Neural cell (in vitro differentiated cells): ENCODE measurements around the gene CFAP100. TPM values are rescaled to one million over a fixed set of nuclear protein-coding genes. Genes with fewer than 3 reads are reported as not detected.
A peak's percentile ranks its signal among the peaks of the same experiment; 100 is the strongest.

ENCODE experiments used
- H2AFZ ChIP-seq: fragments of 200-600, 300-800 bp; sonication (generic), shearing (Covaris generic); 2 replicates; pipeline ENCODE4 v1.6.0; 2014; ENCODE audit warnings: low read depth, mild to moderate bottlenecking, antibody characterized with exemption, low read length, moderate library complexity
- H3F3A ChIP-seq: fragments of 200-600 bp; shearing (Covaris generic); 2 replicates; pipeline ENCODE4 v1.6.1; 2016; ENCODE audit warnings: mild to moderate bottlenecking, moderate library complexity, mixed read lengths, antibody characterized with exemption, low read length; ENCODE audit not compliant: insufficient read depth, poor library complexity, severe bottlenecking
- H3K27ac ChIP-seq: fragments of 200-600, 300-800 bp; sonication (generic), shearing (Covaris generic); 2 replicates; pipeline ENCODE4 v1.5.1; 2014; ENCODE audit warnings: mild to moderate bottlenecking, low read length, moderate library complexity
- H3K27me3 ChIP-seq: fragments of 300-800, 200-600 bp; sonication (generic), shearing (Covaris generic); 2 replicates; pipeline ENCODE4 v1.6.0; 2014; ENCODE audit warnings: mild to moderate bottlenecking, low read depth, low read length, moderate library complexity; ENCODE audit not compliant: insufficient read depth
- H3K36me3 ChIP-seq: fragments of 300-800, 200-600 bp; sonication (generic), shearing (Covaris generic); 2 replicates; pipeline ENCODE4 v1.5.1; 2014; ENCODE audit warnings: mild to moderate bottlenecking, antibody characterized with exemption, low read length, moderate library complexity; ENCODE audit not compliant: insufficient read depth
- H3K4me2 ChIP-seq: fragments of 300-800, 200-600 bp; sonication (generic), shearing (Covaris generic); 2 replicates; pipeline ENCODE4 v1.6.0; 2014; ENCODE audit warnings: mild to moderate bottlenecking, low read length
- H3K4me3 ChIP-seq: fragments of 300-800, 200-600 bp; sonication (generic), shearing (Covaris generic); 2 replicates; pipeline ENCODE4 v1.5.1; 2014; ENCODE audit warnings: mild to moderate bottlenecking, low read length, moderate library complexity
- H3K79me2 ChIP-seq: fragments of 200-600 bp; shearing (Covaris generic); replicated peaks from 2 replicates; pipeline ENCODE4 v1.6.0; 2014; ENCODE audit warnings: mild to moderate bottlenecking, low read length, moderate library complexity; ENCODE audit not compliant: insufficient read depth
- H3K9ac ChIP-seq: fragments of 300-800, 200-600 bp; sonication (generic), shearing (Covaris generic); 2 replicates; pipeline ENCODE4 v1.6.1; 2016; ENCODE audit warnings: mild to moderate bottlenecking, low read length, mixed read lengths
- H3K9me2 ChIP-seq: fragments of 200-600 bp; shearing (Covaris generic); 2 replicates; pipeline ENCODE4 v1.6.1; 2016; ENCODE audit warnings: mild to moderate bottlenecking, low read length, mixed read lengths; ENCODE audit not compliant: insufficient read depth
- H3K9me3 ChIP-seq: fragments of 200-600, 300-800 bp; sonication (generic), shearing (Covaris generic); 2 replicates; pipeline ENCODE4 v1.6.1; 2016; ENCODE audit warnings: mild to moderate bottlenecking, mixed run types, low read length, moderate library complexity, mixed read lengths
- H4K20me1 ChIP-seq: fragments of 200-600 bp; shearing (Covaris generic); 2 replicates; pipeline ENCODE4 v1.6.1; 2016; ENCODE audit warnings: mild to moderate bottlenecking, mixed run types; ENCODE audit not compliant: insufficient read depth
- EP300 ChIP-seq: fragments of 450-650 bp; conservative IDR thresholded peaks from 2 replicates; pipeline ENCODE4 v1.6.1; 2014; ENCODE audit warnings: antibody characterized with exemption, mild to moderate bottlenecking, moderate library complexity; ENCODE audit not compliant: poor library complexity, severe bottlenecking
- MXI1 ChIP-seq: fragments of 450-650 bp; conservative IDR thresholded peaks from 2 replicates; pipeline ENCODE4 v1.6.1; 2014; ENCODE audit warnings: antibody characterized with exemption, mild to moderate bottlenecking; ENCODE audit not compliant: poor library complexity, severe bottlenecking
- POLR2AphosphoS5 ChIP-seq: IDR thresholded peaks from 2 replicates; pipeline ENCODE4 v1.6.1; 2012
- RAD21 ChIP-seq: fragments of 450-650 bp; conservative IDR thresholded peaks from 2 replicates; pipeline ENCODE4 v1.6.1; 2014; ENCODE audit warnings: antibody characterized with exemption, mild to moderate bottlenecking, moderate library complexity
- SMC3 ChIP-seq: fragments of 450-650 bp; conservative IDR thresholded peaks from 2 replicates; pipeline ENCODE4 v1.6.1; 2014; ENCODE audit warnings: antibody characterized with exemption, mild to moderate bottlenecking, moderate library complexity; ENCODE audit not compliant: poor library complexity
- TAF1 ChIP-seq: IDR thresholded peaks from 2 replicates; pipeline ENCODE4 v1.6.1; 2012; ENCODE audit warnings: low read depth
- polyA plus RNA-seq: library from polyadenylated mRNA; depleted of rRNA; stranded (reverse); fragments of >200 nt; gene quantifications from 2 replicates; pipeline ENCODE4 v1.2.3, GENCODE V29; 2014
- TF ChIP-seq, protein P1 (sequence below): fragments of 450-650 bp; IDR thresholded peaks from 2 replicates; pipeline ENCODE4 v1.5.1; 2014; ENCODE audit warnings: antibody characterized with exemption, mild to moderate bottlenecking, moderate library complexity; ENCODE audit not compliant: poor library complexity, severe bottlenecking
- TF ChIP-seq, protein P2 (sequence below): IDR thresholded peaks from 2 replicates; pipeline ENCODE4 v1.6.1; 2012; ENCODE audit warnings: borderline replicate concordance

CFAP100 gene
- polyA plus RNA-seq, 1 donor from 2014 or later, result not detected

DNA sequence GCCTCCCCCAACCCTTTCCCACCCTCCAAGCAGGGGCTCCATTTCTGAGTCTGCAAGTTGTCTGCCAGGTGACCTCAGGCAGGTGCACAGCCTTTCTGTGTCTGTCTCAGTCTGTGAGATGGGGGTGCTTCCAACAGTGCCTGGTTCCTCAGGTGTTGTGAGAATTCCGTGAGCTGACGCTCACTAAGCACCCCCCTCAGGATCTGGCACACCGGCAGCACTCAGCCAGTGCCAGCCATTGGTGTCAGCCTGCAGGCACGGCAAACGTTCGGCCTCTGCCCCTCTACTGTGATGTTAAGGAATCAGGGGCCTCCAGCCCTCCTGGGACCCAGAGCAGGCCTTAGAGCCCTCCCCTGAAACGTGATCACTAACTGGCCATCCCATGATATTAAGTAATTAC lies 39.9 kb upstream of the CFAP100 start:
- H3K36me3 ChIP-seq, result no peaks in the 10 kb centered on the region
- H3K4me3 ChIP-seq, result no peak overlapping the region
- H3F3A ChIP-seq, result no peaks in the 10 kb centered on the region
- TF ChIP-seq RAD21 (no peak), SMC3 (no peak), POLR2AphosphoS5 (no peak), MXI1 (no peak), TAF1 (no peak), EP300 (no peak)
- TF ChIP-seq, protein P1, sequence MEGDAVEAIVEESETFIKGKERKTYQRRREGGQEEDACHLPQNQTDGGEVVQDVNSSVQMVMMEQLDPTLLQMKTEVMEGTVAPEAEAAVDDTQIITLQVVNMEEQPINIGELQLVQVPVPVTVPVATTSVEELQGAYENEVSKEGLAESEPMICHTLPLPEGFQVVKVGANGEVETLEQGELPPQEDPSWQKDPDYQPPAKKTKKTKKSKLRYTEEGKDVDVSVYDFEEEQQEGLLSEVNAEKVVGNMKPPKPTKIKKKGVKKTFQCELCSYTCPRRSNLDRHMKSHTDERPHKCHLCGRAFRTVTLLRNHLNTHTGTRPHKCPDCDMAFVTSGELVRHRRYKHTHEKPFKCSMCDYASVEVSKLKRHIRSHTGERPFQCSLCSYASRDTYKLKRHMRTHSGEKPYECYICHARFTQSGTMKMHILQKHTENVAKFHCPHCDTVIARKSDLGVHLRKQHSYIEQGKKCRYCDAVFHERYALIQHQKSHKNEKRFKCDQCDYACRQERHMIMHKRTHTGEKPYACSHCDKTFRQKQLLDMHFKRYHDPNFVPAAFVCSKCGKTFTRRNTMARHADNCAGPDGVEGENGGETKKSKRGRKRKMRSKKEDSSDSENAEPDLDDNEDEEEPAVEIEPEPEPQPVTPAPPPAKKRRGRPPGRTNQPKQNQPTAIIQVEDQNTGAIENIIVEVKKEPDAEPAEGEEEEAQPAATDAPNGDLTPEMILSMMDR, result no peak
- TF ChIP-seq, protein P2, sequence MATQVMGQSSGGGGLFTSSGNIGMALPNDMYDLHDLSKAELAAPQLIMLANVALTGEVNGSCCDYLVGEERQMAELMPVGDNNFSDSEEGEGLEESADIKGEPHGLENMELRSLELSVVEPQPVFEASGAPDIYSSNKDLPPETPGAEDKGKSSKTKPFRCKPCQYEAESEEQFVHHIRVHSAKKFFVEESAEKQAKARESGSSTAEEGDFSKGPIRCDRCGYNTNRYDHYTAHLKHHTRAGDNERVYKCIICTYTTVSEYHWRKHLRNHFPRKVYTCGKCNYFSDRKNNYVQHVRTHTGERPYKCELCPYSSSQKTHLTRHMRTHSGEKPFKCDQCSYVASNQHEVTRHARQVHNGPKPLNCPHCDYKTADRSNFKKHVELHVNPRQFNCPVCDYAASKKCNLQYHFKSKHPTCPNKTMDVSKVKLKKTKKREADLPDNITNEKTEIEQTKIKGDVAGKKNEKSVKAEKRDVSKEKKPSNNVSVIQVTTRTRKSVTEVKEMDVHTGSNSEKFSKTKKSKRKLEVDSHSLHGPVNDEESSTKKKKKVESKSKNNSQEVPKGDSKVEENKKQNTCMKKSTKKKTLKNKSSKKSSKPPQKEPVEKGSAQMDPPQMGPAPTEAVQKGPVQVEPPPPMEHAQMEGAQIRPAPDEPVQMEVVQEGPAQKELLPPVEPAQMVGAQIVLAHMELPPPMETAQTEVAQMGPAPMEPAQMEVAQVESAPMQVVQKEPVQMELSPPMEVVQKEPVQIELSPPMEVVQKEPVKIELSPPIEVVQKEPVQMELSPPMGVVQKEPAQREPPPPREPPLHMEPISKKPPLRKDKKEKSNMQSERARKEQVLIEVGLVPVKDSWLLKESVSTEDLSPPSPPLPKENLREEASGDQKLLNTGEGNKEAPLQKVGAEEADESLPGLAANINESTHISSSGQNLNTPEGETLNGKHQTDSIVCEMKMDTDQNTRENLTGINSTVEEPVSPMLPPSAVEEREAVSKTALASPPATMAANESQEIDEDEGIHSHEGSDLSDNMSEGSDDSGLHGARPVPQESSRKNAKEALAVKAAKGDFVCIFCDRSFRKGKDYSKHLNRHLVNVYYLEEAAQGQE, result no peak
- H3K4me2 ChIP-seq, result no peak overlapping the region
- H2AFZ ChIP-seq, result no peak overlapping the region
- no peaks in the 10 kb centered on the region for H3K79me2 ChIP-seq
- no peak overlapping the region for H3K9ac ChIP-seq
- peaks cover 31% of the 10 kb centered on the region for H3K27me3 ChIP-seq
- H3K9me3 ChIP-seq, result no peaks in the 10 kb centered on the region
- H3K27ac ChIP-seq, result no peak overlapping the region
- H3K9me2 ChIP-seq, result no peaks in the 10 kb centered on the region
- H4K20me1 ChIP-seq, result no peaks in the 10 kb centered on the region

DNA sequence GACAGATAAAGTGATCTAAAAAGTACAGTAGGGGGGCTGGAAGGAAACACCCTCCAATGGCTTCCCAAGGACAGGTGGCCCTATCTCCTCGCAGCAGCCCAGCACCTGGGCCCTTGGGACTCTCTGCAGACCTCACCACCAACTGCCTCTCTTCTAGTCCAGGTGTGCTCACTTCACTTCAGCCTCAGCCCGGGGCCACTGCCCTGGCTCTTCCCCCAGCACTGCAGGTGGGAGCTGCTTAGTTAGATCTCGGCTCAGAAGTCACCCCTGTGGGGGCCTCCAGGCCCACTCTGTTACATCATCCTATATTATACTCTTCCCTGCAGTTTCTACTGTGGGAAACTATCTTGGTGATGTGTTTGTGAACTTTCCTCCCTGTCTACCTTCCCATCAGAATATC lies 39.5 kb upstream of the CFAP100 start:
- Histone ChIP-seq H3K4me3 (no peak overlapping the region), H3F3A (no peaks in the 10 kb centered on the region), H3K27me3 (peaks cover 31% of the 10 kb centered on the region), H3K79me2 (no peaks in the 10 kb centered on the region), H3K9me3 (no peaks in the 10 kb centered on the region), H2AFZ (no peak overlapping the region), H3K4me2 (no peak overlapping the region), H4K20me1 (no peaks in the 10 kb centered on the region), H3K27ac (no peak overlapping the region), H3K9ac (no peak overlapping the region), H3K9me2 (no peaks in the 10 kb centered on the region), H3K36me3 (no peaks in the 10 kb centered on the region)
- TF ChIP-seq SMC3 (no peak), POLR2AphosphoS5 (no peak)

DNA sequence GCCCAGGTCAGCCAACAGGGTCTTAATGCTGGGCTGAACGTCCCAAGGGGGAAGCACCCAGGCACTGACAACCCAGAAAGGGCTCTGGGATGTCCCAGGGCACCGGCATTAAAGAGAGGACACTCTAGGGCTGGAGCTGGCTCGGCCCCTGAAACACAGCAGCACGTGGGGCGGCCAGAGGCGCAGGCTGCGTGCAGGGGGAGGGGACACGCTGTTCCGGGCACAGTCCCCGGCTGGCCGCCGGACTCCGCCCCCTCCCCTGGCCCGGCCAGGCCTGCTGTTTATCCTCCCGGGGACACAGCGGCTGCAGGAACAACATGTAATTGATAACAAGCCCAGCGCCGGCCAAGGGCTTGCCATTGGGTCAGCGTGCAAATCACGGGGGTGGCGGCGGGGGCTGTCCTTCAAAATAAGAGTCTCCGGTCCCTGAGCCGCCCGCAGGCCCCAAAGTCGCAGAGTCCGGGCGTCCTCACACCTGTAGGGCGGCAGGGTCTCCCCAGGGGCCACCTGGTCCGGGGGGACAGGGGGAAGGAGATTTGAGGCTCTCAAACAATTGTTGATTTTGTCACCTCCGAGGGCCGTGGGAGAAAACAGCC lies 38.8 kb upstream of the CFAP100 start:
- no peak overlapping the region for H2AFZ ChIP-seq
- no peak for TF ChIP-seq POLR2AphosphoS5
- TF ChIP-seq, protein P2, result no peak
- peaks cover 31% of the 10 kb centered on the region for H3K27me3 ChIP-seq
- H3K79me2 ChIP-seq, result no peaks in the 10 kb centered on the region
- H3K36me3 ChIP-seq, result no peaks in the 10 kb centered on the region
- no peaks in the 10 kb centered on the region for H3F3A ChIP-seq
- H3K9me2 ChIP-seq, result no peaks in the 10 kb centered on the region
- H3K27ac ChIP-seq, result no peak overlapping the region
- H3K9ac ChIP-seq, result no peak overlapping the region
- peak overlapping the region; percentile 67 for H3K4me3 ChIP-seq
- H4K20me1 ChIP-seq, result no peaks in the 10 kb centered on the region
- peak overlapping the region; percentile 25 for H3K4me2 ChIP-seq
- no peaks in the 10 kb centered on the region for H3K9me3 ChIP-seq
